Endometrium (tissue), 2 donors: ENCODE results near the gene PDCD1.

Experiments
- FAIRE-seq: peaks from 2 replicates; lab custom pipeline; 2012; peaks lifted over from hg19 to GRCh38; lab: Jason Lieb, UNC
- donor health status: control.
- donor health status: control.

The PDCD1 gene

DNA sequence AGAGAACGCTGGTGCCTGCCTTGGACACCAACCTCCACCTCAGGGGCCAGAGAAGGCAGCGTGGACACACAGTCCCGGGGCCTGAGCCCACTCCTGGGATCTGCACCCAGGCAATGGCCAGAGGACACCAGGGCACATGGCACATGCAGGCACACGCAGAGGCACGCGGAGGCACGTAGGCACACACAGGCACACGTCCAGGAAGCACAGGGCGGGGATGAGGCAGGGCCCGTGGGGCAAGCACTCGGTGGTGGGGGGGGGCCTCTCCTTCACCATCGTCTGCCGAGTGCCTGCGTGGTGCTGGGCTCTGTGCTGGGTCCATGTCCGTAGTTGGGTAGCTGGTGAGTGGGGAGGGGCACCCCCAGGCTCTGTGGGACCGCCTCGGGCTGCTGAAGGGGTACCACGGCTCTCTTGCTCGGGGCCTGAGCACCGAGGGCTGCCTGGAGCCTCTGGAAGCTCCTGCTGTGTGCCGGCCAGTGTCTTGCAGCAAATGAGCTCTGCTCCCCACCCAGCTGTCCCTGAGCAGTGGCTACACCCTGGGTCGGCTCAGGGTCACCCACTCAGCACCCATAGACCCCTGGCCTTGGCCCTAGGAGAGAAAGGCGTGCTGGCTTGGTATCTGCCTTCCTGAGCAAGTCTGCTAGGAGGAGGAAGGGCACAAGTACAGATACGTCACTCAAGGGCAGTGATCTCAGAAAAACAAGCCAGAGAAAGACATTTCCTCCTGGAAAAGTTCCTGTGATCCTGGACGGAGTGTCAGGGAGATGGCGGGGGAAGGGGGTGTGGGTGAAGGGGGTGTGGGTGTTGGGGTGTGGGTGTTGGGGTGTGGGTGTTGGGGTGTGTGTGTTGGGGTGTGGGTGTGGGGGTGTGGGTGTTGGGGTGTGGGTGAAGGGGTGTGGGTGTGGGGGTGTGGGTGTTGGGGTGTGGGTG is 37.3 kb upstream of the PDCD1 start:
- FAIRE-seq, result no peak

DNA sequence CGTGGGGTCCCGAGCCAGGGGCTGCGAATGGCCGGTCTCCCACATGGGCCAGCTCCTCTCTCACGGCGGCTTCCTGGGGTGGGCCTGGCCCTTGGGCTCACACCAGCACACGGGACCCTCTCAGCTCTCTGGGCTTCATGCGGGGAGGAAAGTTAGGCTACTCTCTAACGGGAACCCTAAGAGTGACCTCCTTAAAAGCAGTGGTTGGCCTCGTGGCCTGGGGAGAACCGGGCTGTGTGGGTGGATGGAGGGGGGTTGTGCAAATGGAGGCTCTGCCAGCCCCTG is 36.7 kb upstream of the PDCD1 start:
- FAIRE-seq, result no peak

DNA sequence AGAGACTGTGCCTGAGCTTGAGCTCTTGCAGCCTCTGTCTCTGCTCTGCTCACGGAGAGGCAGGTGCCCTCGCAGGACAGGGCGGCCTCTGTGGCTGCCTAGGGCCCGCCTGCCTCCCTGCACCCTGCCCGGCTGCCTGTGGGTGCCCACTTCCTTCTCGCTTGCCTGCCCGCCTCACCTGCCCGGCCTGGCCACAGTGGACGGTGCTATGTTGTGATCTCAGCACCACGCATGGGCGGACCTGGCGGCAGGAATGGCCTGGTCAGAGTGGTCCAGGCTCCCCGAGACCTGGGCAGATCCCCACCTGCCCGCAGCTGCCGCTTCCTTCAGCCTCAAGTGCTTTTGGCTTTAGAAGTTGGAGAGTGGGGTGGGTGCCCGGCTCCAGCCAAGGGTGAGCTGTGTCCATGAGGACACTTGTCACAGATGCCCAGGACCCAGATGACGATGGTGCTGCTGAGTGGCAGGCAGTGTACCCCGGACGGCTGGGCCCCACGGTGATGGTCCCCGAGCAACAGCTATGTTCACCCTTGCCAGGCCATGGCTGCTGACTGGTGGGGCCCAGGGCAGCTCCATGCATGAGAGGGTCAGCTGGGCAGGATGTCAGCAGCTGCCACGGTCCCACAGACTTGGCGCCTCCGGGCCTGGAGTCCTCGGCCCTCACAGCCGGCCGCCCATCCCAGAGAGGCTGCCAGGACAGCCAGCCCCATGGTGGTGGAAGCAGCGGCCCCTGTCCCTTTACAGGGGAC is 36.2 kb upstream of the PDCD1 start:
- no peak for FAIRE-seq

DNA sequence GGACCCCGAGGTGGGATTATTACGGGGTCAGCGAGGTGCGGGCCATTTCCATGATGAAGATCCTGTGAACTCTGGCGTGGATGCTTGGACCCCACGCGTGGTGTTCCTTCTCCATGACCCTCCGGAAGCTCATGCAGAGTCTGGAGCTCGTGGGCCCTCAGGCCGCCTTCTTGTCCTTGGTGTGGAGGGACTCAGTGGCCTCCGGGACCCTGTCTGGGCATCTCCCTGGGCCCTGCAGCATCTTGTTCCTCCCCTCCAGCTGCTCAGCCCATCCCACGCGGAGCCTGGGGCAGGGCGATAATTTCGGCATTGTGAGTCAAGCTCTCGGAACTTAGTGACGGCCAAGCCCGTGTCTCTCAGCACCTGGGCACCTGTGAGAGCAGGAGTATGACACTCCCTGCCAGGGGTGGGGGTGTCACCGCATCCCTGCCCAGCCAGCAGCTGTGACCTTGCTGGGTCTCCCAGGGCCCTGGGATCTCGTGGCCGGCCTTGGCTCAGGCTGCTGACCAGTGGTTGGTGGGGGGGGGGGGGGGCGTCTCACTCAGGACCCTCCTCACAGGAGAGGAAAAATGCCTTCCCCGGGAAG is 35.5 kb upstream of the PDCD1 start:
- no peak for FAIRE-seq

DNA sequence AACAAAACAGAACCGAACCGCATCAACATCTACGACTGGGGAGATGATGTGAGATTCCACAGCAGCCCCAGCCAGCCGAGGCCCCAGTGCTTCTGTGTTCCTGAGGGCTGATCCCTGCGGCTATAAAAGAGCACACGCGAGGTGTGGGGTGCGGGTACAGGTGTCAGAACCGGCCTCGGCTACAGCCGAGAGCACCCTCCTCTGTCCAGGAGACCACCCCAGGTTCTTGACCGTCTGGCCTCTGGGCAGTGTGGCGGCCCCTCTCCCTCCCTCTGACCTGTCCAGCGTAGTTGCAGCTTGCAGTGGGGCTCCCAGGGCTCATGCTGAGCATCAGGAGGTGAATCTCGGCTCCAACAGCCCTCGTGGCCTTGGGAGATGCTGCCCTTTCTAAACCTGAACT is 34.6 kb upstream of the PDCD1 start:
- no peak for FAIRE-seq

DNA sequence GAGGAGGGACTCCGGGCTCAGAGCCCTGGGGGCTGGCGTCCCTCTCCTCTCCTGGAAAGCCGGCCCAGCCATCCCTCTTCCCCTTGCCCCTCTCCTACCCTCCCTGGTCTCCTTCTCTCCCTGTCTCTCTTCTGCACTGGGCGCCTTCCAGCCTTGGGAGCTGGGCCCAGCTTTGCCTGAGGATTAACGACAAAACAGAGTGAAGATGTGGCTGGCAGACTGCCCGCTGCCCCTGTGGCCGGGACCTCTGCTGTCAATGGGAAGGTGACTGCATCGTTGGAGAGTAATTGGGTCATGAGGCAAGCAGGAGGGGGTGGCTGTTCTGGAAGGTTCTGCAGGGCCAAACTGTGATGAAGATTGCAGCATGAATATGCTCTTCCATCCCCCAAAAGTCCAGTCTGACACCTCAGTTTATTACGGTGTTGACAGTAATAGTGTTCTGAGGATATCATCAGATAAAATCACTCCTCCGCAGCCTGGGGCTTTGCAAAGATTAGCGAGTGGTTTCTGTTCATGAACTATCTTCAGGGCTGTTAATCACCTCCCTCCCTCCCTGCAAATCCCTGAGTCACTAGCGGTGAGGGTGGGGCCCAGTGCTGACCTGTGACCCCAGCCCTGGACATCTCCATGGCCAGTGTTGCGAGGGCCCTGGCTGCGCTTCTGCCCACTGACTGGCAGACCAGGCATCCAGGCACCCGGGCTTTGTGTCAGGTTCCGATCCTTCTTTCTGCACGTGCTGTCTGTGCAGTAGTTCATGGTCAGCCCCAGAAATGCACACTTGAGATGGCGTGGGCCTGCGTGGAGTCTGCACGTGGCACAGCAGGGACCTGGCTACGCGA is 33.8 kb upstream of the PDCD1 start:
- peak; percentile 63 for FAIRE-seq

DNA sequence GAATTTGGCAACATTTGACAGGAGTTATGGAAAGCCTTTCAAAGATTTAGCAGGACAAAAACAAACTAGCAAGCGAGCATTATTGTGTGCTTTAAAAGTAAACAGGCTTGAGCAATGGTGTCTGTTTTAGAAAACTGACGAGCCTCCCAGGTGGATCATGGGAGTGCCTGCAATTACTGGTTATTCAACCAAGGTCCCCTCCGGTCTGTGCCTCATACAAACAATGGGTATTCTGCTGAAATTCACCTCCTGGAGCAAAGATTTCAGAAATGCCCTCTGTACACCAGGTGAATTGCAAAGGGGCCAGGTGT is 33.2 kb upstream of the PDCD1 start:
- FAIRE-seq, result no peak

DNA sequence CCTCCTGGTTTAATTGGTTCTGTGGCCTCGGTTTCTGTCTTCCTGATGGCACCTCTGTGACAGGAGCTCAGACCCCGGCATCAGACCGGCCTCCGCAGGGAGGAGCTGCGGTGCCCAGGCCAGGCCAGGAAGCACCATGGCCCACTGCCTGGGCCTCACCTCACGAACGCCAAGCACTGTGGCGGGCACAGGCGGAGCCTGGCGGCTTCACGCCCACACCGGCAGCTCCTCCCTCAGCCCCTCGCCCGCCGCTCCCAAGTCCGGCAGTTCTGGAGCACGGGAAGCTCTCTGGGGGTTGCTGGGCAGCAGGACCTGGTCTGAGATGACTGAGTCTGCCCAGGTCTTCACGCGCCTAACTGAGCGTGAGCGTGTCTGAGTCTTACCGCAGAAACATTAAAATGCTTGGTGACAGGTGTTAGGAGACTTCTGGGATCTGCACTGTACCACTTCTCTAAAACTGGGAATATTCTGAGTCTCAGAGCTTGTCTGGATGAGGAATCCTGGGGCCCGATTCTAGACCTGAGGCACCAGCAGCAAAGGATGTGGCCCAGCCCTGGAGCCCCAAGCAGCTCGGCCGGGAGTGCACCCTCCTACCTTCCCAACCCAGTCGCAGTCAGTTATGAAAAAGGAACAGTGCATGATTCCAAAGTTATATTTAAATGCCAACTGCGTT is 32.8 kb upstream of the PDCD1 start:
- FAIRE-seq, result no peak

DNA sequence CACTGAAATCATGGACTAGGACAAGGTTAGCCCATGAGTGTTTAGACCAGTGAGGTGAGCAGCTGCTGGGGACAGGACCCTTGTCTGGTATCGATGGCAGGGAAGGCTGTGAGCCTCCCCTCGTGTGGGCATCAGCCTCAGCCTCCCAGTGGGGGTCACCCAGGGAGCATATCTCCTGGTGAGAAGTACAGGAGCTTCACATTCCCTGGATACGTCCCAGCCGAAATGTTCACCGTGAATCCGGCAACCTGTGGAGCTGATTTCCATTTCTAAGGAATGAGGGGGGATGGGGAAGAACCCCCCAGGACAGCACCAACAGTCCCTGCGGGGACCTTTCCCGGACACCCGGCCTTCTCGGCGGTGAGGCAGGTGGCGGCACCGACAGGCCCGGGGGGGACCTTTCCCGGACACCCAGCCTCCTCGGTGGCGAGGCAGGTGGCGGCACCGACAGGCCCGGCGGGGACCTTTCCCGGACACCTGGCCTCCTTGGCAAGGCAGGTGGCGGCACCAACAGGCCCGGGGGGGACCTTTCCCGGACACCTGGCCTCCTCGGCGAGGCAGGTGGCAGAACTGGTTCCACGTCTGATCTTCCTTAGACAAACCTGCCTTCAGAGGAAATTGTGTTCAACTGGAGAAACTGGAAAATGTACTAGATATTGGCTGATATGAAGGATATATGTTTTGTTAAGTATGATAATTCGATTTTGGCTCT is 32.0 kb upstream of the PDCD1 start:
- no peak for FAIRE-seq

DNA sequence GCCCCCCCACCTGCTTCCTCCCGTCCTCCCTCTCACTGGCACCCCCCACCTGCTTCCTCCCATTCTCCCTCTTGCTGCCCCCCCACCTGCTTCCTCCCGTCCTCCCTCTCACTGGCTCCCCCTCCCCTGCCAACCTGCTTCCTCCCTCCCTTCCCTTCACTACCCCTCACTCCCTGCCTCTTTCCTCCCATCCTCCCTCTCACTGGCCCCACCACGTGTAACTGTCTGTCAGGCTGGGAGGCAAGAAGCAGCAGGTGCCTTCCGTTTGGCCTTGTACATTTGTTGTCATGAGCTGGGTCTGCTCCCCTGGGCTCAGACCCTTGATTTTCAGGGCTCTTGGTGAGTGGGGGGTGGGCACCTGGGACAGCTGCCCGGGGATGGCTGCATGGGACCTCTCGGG is 29.9 kb upstream of the PDCD1 start:
- no peak for FAIRE-seq

DNA sequence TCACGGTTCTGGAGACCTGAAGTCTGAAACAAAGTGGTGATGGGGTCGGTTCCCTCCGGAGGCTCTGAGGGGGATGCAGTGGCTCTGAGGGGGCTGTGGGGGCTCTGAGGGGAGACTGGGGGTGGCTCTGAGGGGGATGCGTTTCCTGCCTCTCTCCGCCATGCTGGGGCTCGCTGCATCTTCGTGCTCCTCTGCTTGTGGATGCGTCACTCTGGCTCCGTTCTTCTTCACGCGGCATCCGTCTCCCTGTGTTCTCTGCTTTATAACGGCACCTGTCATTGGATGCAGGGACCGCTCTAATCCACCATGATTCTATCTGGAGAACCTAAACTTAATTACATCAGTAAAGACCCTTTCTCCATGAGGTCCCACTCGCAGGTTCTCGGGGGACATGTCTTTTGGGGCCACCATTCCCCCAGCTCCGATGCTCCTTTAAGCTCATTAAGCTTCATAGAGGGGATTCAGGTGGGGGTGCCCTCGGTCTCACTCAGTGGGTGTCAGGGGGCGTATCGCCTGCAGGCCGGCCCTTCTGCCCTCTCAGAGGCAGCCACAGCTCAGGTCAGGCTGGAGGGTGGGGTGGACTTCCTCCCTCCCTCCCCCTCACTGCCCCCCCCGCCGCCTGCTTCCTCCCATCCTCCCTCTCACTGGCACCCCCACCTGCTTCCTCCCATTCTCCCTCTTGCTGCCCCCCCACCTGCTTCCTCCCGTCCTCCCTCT is 29.3 kb upstream of the PDCD1 start:
- FAIRE-seq, result no peak

DNA sequence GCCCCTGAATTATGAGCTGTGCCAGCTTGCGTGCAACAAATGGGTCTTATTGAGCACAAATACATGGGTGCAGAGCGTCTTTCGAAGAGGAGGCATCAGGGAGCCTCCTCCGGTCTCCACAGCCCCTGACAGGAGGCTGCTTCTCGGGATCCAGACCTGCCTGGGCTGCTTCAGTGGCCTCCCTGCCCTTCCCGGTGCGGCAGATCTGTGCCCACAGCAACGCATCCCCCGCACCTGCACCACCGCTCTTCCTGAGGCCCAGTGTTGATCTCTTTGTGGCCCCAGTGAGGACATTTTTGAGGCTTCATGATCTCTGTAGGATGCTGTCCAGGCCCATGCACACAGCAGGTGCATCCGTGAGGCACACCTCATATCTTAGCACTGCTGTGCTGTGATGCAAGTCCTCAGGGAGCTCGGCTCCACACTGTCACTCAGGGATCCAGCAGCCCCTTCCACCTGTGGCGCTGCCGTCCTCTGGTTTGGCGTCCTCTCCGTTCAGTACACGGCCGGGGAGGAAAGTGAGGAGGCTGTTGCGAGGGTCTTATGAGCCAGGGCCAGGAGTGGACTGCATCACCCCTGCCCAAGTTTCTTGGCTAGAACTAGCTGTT is 28.2 kb upstream of the PDCD1 start:
- no peak for FAIRE-seq

DNA sequence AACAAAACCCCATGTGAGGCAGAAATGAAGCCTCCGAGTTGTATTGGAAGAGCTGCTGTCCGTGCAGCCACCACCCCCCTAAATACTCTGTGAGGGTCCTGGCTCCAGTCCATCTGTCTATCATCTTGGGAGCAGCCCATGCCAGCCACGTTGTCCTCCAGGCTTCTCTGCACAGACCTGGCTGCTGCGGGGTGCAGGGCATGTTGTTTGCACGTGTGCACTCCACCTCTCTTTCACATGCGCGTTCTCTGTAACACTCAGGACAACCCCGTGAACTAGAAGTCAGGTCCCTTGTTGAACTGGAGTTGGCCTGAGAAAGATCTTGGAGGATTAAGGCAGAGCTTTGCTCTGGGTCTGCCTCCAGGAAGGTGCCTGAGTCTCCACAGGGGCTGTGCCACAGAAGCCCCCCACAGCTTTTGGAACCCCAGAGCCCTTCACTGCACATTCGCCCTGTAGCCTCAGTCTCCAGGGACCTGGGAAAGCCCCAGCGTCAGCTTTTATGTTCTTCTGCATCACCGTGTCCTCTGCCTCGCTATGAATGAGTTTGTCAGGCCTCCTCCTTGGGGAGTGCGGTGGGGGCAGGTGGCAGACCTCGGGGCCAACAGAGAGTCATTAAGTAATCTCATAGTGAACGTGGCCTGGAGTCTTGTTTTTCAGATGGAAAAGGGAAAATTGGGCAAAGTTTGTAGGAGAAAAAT is 27.4 kb upstream of the PDCD1 start:
- no peak for FAIRE-seq

DNA sequence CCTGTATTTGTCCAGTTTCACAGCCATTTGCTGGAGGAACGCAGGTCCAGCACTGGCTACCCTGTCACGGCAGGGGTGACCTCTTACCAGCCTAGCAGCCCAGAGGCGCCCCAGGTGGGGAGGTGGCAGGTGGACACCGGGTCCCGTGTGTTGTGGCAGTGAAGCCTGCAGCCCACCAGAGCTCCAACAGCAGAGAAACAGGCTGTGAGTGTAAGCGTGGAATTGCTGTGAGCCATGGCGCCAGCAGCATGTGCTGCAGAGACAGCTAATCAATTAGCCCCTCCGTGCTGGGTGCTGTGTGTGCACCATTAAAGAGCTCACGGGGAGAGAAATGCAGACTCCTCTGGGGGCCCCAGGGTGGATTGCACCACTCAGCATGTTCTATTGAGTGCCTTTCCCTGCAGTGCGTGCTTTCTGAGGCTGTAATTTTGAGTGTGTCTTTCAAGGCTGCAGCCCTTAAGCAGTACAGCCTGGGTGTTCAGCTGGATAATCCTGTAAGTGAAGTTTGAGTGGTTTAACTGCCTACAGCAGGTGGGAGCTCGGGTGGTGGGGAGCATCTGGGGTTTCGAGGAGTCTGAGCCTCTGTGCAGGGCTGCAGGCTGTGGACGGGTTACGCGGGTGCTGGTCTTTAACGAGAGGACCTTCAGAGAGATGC is 26.7 kb upstream of the PDCD1 start:
- no peak for FAIRE-seq

DNA sequence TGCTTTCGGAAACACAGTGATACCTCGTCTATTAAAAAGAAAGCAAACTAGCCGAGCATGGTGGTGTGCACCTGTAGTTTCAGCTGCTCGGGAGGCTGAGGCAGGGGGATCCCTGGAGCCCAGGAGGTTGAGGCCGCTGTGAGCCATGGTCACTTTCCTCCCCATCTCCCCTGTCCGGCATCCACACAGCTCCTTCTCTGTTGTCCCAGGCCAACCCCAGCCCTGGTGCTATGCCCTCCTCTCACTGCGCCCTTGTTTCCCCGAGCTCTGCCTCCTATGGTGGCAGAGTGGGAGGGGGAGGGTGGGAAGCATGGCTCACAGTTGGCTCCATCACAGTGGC is 26.2 kb upstream of the PDCD1 start:
- no peak for FAIRE-seq

DNA sequence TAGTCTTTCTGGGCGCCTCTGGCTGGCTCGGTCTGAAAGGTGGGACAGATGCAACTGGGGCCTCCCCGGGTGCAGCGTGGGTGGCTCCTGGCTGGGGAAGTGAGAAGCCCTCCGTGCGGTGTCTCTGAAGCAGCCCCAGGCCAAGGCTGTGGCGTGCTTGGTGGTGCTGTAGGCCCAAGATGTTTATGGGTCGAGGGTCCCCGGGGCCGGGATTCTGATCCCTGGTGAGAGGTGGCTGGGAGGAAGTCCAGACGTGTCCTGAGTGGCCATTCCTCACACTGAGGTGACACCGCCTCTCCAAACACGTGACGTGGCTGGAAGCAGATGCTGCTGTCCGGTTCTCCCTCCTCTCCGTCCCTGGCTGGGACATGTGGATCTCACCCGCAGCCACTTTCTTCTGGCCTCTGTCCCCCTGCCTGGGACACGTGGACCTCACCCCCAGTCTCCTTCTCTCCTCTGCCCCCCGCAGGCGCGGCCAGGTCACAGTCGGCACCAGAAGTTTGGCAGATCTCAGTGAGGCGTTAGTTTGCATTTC is 23.5 kb upstream of the PDCD1 start:
- FAIRE-seq, result no peak

DNA sequence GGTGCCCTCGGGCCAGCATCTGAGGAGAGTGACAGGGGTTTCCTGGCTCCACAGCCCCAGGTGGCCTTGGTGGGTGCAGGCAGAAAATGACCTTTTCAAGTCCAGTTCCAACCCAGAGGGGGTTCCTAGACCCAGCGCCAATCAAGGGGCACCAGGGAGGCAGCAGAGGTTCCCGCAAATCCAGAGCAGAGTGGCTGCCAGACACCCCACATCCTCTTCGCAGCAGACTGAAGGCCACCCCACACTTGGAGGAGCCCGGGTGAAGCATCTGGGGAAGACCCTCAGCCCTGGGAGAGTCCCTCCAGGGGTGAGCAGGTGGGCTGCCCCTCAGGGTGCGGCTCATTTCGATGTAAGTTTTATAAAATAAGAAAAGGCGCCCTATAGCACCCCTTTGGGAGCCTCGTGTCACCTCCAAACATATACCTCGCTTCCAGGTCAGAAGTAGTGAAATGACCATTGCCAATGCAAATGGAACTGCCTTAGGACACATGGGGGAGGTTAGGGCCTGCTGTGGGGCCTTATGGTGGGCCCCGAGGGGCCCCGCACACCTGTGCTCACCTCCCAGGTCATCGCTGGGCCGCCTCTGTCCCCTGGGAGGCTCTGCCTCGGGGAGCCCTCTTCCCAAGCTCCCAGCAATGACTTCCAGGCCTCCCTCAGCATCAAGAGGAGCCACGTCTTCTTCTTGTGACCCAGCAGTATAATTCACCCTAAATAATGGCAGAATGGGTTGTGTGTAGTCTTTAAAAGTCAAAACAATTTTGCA is 21.8 kb upstream of the PDCD1 start:
- FAIRE-seq, result no peak

DNA sequence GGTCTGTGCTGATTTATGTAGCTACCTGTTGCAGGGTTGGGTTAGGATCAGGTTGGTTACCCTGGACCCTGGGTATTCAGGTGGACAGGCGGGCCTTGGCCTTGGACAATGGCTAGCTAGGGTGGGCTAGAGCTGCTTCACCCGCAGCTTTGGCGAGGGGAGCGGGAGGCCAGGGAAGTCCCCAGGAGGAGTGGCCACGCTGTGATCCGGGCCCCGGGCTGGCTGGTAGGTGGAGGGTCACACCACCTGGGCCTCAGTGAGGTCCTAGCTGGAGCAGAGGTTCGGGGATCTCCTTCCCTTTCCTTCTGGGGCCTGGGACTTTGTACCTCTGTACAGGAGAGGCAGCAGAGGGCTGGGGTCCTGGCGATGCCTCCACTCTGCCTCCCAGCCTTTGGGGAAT is 20.6 kb upstream of the PDCD1 start:
- no peak for FAIRE-seq
